Transverse colon (tissue), 4 donors: ENCODE data around the gene BIRC7. TPM values are rescaled to one million over a fixed set of nuclear protein-coding genes. Genes with fewer than 3 reads are reported as not detected.
A peak's percentile ranks its signal among the peaks of the same experiment; 100 is the strongest.

ENCODE experiments used
- DNase-seq: peaks from one replicate; pipeline ENCODE4 v3.0.0-alpha.2; 2019
- H3K27ac ChIP-seq, 4 donors: fragments of 200-600 bp; sonication (generic); 2 replicates each; pipeline ENCODE4 v1.5.1; 2016 to 2018; ENCODE audit warnings: inconsistent platforms in 4 of 4
- H3K27me3 ChIP-seq: fragments of 200-600 bp; sonication (generic); 2 replicates; pipeline ENCODE4 v1.5.1; 2017; ENCODE audit warnings: inconsistent platforms
- H3K36me3 ChIP-seq, 4 donors: fragments of 200-600 bp; sonication (generic); 2 replicates each; pipeline ENCODE4 v1.5.1; 2017 to 2019; ENCODE audit warnings: inconsistent platforms in 4 of 4
- H3K4me1 ChIP-seq, 4 donors: fragments of 200-600 bp; sonication (generic); 2 replicates each; pipeline ENCODE4 v1.5.1; 2017 to 2020; ENCODE audit warnings: inconsistent platforms in 4 of 4
- H3K4me3 ChIP-seq, 4 donors: fragments of 200-600 bp; sonication (generic); 1 replicate in 1 of 4; 2 replicates in 3 of 4; pipeline versions ENCODE4 v1.5.1 to v1.6.1; 2017 to 2019; ENCODE audit warnings: inconsistent platforms in 4 of 4
- H3K9me3 ChIP-seq, 2 donors: fragments of 200-600 bp; sonication (generic); 2 replicates each; pipeline ENCODE4 v1.5.1; 2017 to 2019; ENCODE audit warnings: inconsistent platforms in 2 of 2
- EP300 ChIP-seq: sonication (generic); formaldehyde crosslinking; IDR thresholded peaks from one replicate; pipeline ENCODE4 v1.6.1; 2017; ENCODE audit warnings: antibody characterized with exemption, low read depth
- POLR2A ChIP-seq: fragments of 450-650 bp; IDR thresholded peaks from one replicate; pipeline ENCODE4 v1.6.1; 2016; ENCODE audit warnings: antibody characterized with exemption, mild to moderate bottlenecking, moderate library complexity
- POLR2AphosphoS5 ChIP-seq, 3 donors: sonication (generic); formaldehyde crosslinking; IDR thresholded peaks; one replicate each; pipeline ENCODE4 v1.6.1; 2016; ENCODE audit warnings: antibody characterized with exemption in 3 of 3
- WGBS, 2 donors: methylation state at CpG; one replicate each; pipeline ENCODE4 v1.1.5; 2018; ENCODE audit warnings: low coverage in 1 of 2; 5-methylcytosine and 5-hydroxymethylcytosine counted together
- in situ Hi-C, 4 donors: fragments of 200-750 bp; cut with MboI; loops; one replicate each; pipeline versions ENCODE4 v1.15.0 to v1.15.1; 2017; ENCODE audit warnings: low sequenced_read_pairs in 3 of 4, low pct_ligation_motif_present in 1 of 4, low pct_unique_long_range_greater_than_20kb in 1 of 4
- intact Hi-C: fragments of 100-400 bp; cut with DNase I; formaldehyde crosslinking; loops from one replicate; pipeline ENCODE4 v1.15.1; 2023; ENCODE audit warnings: low total_unique reads
- total RNA-seq, 4 donors: library from RNA; depleted of rRNA; stranded (reverse); fragments of >200 nt; gene quantifications; one replicate each; pipeline ENCODE4 v1.1.0, GENCODE V29; 2016
- TF ChIP-seq, protein P1 (sequence below), 5 experiments: fragments of 200-600 bp in 3 of 5; fragments of 450-650 bp in 2 of 5; sonication (generic) in 3 of 5; IDR thresholded peaks; 1 replicate in 2 of 5; 2 replicates in 3 of 5; pipeline ENCODE4 v1.5.1; 2016 to 2017; ENCODE audit warnings: antibody characterized with exemption in 5 of 5, inconsistent platforms in 3 of 5, mild to moderate bottlenecking in 2 of 5, moderate library complexity in 1 of 5

BIRC7 gene
- total RNA-seq, 4 donors from 2014 or later: 1.6 to 12.7 TPM; not detected in 2

DNA sequence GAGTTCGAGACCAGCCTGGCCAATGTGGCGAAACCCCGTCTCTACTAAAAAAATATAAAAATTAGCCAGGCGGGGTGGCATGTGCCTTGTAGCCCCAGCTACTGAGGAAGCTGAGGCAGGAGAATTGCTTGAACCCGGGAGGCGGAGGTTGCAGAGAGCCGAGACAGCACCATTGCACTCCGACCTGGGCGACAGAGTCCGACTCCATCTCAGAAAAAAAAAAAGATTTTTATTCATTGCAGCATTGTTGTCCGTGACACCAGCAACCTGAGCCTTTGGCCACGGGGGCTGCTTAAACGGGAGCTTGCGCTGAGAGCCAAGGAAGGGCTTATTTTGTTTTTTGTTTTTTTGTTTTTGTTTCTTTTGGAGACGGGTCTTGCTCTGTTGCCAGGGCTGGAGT, 44.2 kb downstream of the BIRC7 start:
- in situ Hi-C loops: no loop called here
- Histone ChIP-seq H3K4me3 (no peak overlapping the region), H3K27me3 (no peaks in the 10 kb centered on the region), H3K27ac (no peak overlapping the region), H3K4me1 (peaks cover 0 to 3% (median 0%) of the 10 kb centered on the region in 4 donors), H3K9me3 (no peaks in the 10 kb centered on the region), H3K36me3 (peaks cover 0 to 26% (median 13%) of the 10 kb centered on the region in 4 donors)
- no peak for TF ChIP-seq POLR2A
- TF ChIP-seq, protein P1, sequence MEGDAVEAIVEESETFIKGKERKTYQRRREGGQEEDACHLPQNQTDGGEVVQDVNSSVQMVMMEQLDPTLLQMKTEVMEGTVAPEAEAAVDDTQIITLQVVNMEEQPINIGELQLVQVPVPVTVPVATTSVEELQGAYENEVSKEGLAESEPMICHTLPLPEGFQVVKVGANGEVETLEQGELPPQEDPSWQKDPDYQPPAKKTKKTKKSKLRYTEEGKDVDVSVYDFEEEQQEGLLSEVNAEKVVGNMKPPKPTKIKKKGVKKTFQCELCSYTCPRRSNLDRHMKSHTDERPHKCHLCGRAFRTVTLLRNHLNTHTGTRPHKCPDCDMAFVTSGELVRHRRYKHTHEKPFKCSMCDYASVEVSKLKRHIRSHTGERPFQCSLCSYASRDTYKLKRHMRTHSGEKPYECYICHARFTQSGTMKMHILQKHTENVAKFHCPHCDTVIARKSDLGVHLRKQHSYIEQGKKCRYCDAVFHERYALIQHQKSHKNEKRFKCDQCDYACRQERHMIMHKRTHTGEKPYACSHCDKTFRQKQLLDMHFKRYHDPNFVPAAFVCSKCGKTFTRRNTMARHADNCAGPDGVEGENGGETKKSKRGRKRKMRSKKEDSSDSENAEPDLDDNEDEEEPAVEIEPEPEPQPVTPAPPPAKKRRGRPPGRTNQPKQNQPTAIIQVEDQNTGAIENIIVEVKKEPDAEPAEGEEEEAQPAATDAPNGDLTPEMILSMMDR (IDR thresholded peaks at IDR 0.05): no peak
- TF ChIP-seq EP300: no peak
- no peak for TF ChIP-seq POLR2AphosphoS5 (IDR thresholded peaks at IDR 0.05)
- intact Hi-C loops: no loop called here
- DNase-seq: no peak
- 88 to 95% methylated on average over 10 to 15 of the region's 15 CpGs for WGBS, 2 donors

DNA sequence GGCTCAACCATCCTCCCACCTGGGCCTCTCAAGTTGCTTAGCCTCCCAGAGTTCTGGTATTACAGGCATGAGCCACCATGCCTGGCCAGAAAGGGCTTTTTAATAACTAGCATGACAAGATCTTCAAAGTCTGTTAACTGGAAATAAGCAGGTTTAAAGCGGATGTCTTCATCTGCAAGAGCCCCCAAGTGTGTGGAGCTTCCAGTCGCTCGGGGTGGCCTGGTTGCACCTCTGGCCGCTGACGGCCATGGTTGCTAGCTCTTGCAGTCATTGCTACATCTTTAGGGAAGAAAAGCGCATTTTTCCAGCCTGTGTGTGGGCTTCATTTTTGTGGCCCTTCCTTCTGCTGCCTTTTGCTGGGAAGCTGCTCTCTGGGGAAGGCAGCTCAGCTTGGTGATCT, 44.7 kb downstream of the BIRC7 start:
- WGBS, 2 donors: 94% methylated on average over 6 of the region's 6 CpGs; no CpG with 5 or more reads in 1 of the 2 donors

DNA sequence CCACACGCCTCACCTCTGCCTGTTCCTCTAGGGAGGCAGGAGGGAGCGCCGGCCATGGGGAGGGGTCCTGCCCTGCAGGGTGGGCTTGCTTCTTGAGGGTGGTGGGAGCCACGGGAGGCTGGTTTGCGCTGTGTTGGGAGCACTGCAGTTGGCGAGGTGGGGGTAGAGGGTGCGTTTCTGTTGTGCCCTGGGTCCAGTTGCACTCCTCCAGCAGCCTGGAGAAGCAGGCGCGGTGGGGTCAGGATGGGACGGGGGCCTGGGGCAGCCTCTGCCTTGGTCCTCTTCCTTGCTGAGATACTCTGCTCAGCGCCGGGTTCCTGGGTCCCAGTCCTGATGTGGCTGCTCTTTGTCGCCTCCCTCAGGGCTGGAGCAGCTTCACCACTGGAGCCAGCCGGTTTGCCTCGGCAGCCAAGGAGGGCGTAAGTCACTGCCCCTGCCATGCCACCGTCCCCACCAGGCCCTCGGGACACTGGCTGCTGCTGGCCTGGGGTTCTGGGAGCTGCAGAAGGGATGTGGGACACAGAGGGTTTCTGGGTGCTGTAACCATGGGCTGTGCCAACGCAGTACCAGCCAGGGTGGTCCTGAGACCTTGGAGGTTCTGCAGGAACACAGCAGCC, 45.3 kb downstream of the BIRC7 start:
- WGBS, 2 donors: 94% methylated on average over 11 of the region's 19 CpGs; no CpG with 5 or more reads in 1 of the 2 donors
- DNase-seq: no peak

More for the DNA sequence above, 44.7 kb downstream of the BIRC7 start:
- H3K27ac ChIP-seq: no peak overlapping the region
- no peak for TF ChIP-seq EP300
- TF ChIP-seq, protein P1 (IDR thresholded peaks at IDR 0.05): no peak
- no peak for TF ChIP-seq POLR2AphosphoS5 (IDR thresholded peaks at IDR 0.05)
- no peak for TF ChIP-seq POLR2A
- intact Hi-C loops: no loop called here
- in situ Hi-C loops: no loop called here
- DNase-seq: no peak
- no peaks in the 10 kb centered on the region for H3K4me1 ChIP-seq
- H3K4me3 ChIP-seq: no peak overlapping the region
- H3K9me3 ChIP-seq: no peaks in the 10 kb centered on the region
- H3K27me3 ChIP-seq: no peaks in the 10 kb centered on the region
- H3K36me3 ChIP-seq: peaks cover 0 to 26% (median 13%) of the 10 kb centered on the region in 4 donors

More for the DNA sequence above, 45.3 kb downstream of the BIRC7 start:
- H3K4me3 ChIP-seq: no peak overlapping the region
- H3K9me3 ChIP-seq: no peaks in the 10 kb centered on the region
- TF ChIP-seq POLR2A (no peak), EP300 (no peak), POLR2AphosphoS5 (IDR thresholded peaks at IDR 0.05) (no peak)
- TF ChIP-seq, protein P1 (IDR thresholded peaks at IDR 0.05): peak in 1 of 5 experiments; percentile 3
- H3K27me3 ChIP-seq: no peaks in the 10 kb centered on the region
- intact Hi-C loops: no loop called here
- no peaks in the 10 kb centered on the region for H3K4me1 ChIP-seq
- H3K27ac ChIP-seq: no peak overlapping the region
- in situ Hi-C loops: no loop called here
- H3K36me3 ChIP-seq: peaks cover 0 to 26% (median 13%) of the 10 kb centered on the region in 4 donors
